Measurements from ENCODE around the gene CHMP4A.

DNA sequence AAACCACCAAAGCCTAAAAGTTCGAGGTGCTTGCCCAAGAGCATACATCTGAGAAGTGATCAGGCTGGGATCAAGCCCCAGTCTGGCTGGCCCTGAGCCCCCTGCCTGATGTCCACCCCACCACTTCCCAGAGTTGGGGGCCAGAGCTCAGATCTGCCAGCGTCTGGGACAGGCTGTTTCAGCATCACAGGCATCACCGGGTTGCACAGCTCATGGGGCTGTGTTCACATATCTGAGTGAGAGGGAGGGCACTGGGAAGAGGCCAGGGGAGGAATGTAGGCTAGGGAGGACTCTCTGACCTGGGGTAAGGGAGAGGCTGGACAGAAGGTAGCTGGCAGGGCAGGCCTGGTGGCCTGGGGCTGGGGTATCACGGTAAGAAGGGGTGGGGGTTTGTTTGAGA, 43.7 kb upstream of the CHMP4A start:
- TF ChIP-seq, protein P1, sequence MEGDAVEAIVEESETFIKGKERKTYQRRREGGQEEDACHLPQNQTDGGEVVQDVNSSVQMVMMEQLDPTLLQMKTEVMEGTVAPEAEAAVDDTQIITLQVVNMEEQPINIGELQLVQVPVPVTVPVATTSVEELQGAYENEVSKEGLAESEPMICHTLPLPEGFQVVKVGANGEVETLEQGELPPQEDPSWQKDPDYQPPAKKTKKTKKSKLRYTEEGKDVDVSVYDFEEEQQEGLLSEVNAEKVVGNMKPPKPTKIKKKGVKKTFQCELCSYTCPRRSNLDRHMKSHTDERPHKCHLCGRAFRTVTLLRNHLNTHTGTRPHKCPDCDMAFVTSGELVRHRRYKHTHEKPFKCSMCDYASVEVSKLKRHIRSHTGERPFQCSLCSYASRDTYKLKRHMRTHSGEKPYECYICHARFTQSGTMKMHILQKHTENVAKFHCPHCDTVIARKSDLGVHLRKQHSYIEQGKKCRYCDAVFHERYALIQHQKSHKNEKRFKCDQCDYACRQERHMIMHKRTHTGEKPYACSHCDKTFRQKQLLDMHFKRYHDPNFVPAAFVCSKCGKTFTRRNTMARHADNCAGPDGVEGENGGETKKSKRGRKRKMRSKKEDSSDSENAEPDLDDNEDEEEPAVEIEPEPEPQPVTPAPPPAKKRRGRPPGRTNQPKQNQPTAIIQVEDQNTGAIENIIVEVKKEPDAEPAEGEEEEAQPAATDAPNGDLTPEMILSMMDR (conservative IDR thresholded peaks at IDR 0.05; ENCODE audit: low read depth, low read length), result no peak
- no peak for TF ChIP-seq EZH2 (IDR thresholded peaks at IDR 0.05; ENCODE audit: low read length, unreplicated experiment)
